Neural progenitor cell (in vitro differentiated cells): ENCODE measurements around the gene PHF2. TPM values are rescaled to one million over a fixed set of nuclear protein-coding genes. Genes with fewer than 3 reads are reported as not detected.

Experiments
- DNase-seq: peaks from one replicate; pipeline ENCODE4 v3.0.0-alpha.2; 2016; ENCODE audit warnings: low spot score
- H2AFZ ChIP-seq: fragments of 200-600 bp; sonication (generic); replicated peaks from 2 replicates; pipeline ENCODE4 v1.6.1; 2016; ENCODE audit warnings: antibody characterized with exemption
- H3F3A ChIP-seq: fragments of 200-600 bp; sonication (generic); 2 replicates; pipeline ENCODE4 v1.6.1; 2016; ENCODE audit warnings: antibody characterized with exemption, low read depth
- H3K27ac ChIP-seq: fragments of 200-600 bp; sonication (generic); 2 replicates; pipeline ENCODE4 v1.5.1; 2016; ENCODE audit warnings: mild to moderate bottlenecking
- H3K27me3 ChIP-seq: fragments of 200-600 bp; sonication (generic); 2 replicates; pipeline ENCODE4 v1.6.1; 2016; ENCODE audit warnings: mild to moderate bottlenecking, moderate library complexity
- H3K36me3 ChIP-seq: fragments of 200-600 bp; sonication (generic); 2 replicates; pipeline ENCODE4 v1.5.1; 2016
- H3K4me1 ChIP-seq: fragments of 200-600 bp; sonication (generic); 2 replicates; pipeline ENCODE4 v1.6.1; 2016; ENCODE audit warnings: mixed run types
- H3K4me2 ChIP-seq: fragments of 200-600 bp; sonication (generic); 2 replicates; pipeline ENCODE4 v1.6.1; 2016
- H3K4me3 ChIP-seq: fragments of 200-600 bp; sonication (generic); 2 replicates; pipeline ENCODE4 v1.5.1; 2016
- H3K79me2 ChIP-seq: fragments of 200-600 bp; sonication (generic); 2 replicates; pipeline ENCODE4 v1.6.1; 2016; ENCODE audit warnings: low read depth
- H3K9ac ChIP-seq: fragments of 200-600 bp; sonication (generic); 2 replicates; pipeline ENCODE4 v1.6.1; 2016
- H3K9me3 ChIP-seq: fragments of 200-600 bp; sonication (generic); 2 replicates; pipeline ENCODE4 v1.5.1; 2016; ENCODE audit warnings: low read depth
- H4K20me1 ChIP-seq: fragments of 200-600 bp; sonication (generic); 2 replicates; pipeline ENCODE4 v1.6.1; 2016; ENCODE audit warnings: low read depth
- H3K27ac Mint-ChIP-seq: 3 replicates; pipeline ENCODE4 v1.8.0; 2021; ENCODE audit warnings: mixed read lengths
- H3K27me3 Mint-ChIP-seq: 2 replicates; pipeline ENCODE4 v1.8.0; 2022; ENCODE audit warnings: low read depth, mild to moderate bottlenecking, inconsistent platforms, moderate library complexity, mixed read lengths; ENCODE audit not compliant: insufficient read depth
- H3K36me3 Mint-ChIP-seq: 3 replicates; pipeline ENCODE4 v1.8.0; 2021; ENCODE audit warnings: mixed read lengths
- H3K4me1 Mint-ChIP-seq: 3 replicates; pipeline ENCODE4 v1.8.0; 2021; ENCODE audit warnings: mixed read lengths
- H3K4me3 Mint-ChIP-seq: 3 replicates; pipeline ENCODE4 v1.8.0; 2021; ENCODE audit warnings: mild to moderate bottlenecking, moderate library complexity, mixed read lengths
- H3K9me3 Mint-ChIP-seq: 3 replicates; pipeline ENCODE4 v1.8.0; 2020; ENCODE audit warnings: mixed read lengths
- CTCF ChIP-seq: fragments of 200-600 bp; sonication (generic); IDR thresholded peaks from 2 replicates; pipeline ENCODE4 v1.5.1; 2017; ENCODE audit warnings: antibody characterized with exemption, mild to moderate bottlenecking
- EZH2 ChIP-seq: fragments of 200-600 bp; sonication (generic); IDR thresholded peaks from 2 replicates; pipeline ENCODE4 v1.6.1; 2017; ENCODE audit warnings: antibody characterized with exemption, mild to moderate bottlenecking, moderate library complexity
- EZH2phosphoT487 ChIP-seq: fragments of 200-600 bp; sonication (generic); IDR thresholded peaks from 2 replicates; pipeline ENCODE4 v1.6.1; 2017; ENCODE audit warnings: antibody characterized with exemption
- total RNA-seq: library from RNA; depleted of rRNA; stranded (reverse); fragments of >200 nt; gene quantifications from 2 replicates; pipeline ENCODE4 v1.2.3, GENCODE V29; 2015; ENCODE audit warnings: low replicate concordance

Gene PHF2
- total RNA-seq, 1 donor from 2014 or later: 17.6 TPM

DNA sequence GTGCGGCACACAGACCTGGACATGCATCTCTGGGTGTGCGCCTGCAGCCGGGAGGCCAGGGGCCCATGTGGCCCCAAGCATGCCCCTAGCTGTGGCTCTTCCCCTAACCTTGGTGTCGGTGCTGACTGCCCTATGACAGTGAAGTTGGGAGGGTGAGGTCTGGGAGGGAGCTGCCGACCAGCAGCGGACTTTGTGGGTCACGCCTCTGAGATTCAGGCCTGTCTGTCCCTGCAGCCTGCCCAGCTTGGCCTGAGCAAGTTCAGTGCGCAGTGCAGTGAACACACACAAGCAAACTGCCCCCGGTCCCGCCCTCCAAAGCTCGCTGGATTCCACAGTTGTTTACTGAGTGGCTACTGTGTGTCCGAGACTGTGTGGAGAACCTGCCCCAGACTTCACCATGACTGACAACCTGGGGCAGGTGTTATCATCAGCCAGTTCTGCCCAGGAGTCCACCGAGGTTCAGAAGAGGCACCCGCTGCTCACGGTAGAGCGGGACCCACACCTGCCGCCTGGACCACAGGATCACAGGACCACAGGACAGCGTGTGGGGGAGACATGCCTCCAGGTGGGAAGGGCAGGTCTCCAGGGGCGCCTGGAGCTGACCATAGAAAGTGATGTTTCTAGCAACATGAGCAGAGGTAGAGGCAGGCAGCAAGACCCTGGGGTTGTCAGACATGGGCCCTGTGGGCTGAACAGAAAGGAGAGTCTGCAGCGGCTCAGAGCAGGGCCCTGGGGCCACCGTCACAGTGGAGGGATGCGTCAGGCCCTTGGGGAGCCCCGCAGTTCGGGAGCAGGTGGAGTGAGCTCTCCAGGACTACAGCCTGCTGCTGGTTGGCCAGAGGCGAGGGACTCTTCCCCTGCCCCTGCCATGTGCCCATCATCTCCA, 105.1 kb downstream of the PHF2 start:
- Histone ChIP-seq H3K27me3 (no peaks in the 10 kb centered on the region), H3F3A (no peaks in the 10 kb centered on the region), H3K4me2 (no peak overlapping the region), H3K4me3 (no peak overlapping the region), H4K20me1 (no peaks in the 10 kb centered on the region), H2AFZ (no peak overlapping the region), H3K9me3 (no peaks in the 10 kb centered on the region), H3K79me2 (no peaks in the 10 kb centered on the region), H3K9ac (no peak overlapping the region), H3K4me1 (peaks cover 5% of the 10 kb centered on the region), H3K27ac (no peak overlapping the region), H3K36me3 (no peaks in the 10 kb centered on the region)
- no peak overlapping the region for H3K4me3 Mint-ChIP-seq
- no peaks in the 10 kb centered on the region for H3K4me1 Mint-ChIP-seq
- peaks cover 2% of the 10 kb centered on the region for H3K27me3 Mint-ChIP-seq
- no peak overlapping the region for H3K27ac Mint-ChIP-seq
- peaks cover 1% of the 10 kb centered on the region for H3K36me3 Mint-ChIP-seq
- no peaks in the 10 kb centered on the region for H3K9me3 Mint-ChIP-seq
- TF ChIP-seq CTCF (no peak), EZH2phosphoT487 (no peak), EZH2 (no peak)
- no peak for DNase-seq

- Histone ChIP-seq H2AFZ (peak overlapping the region; percentile 63), H3K27me3 (no peaks in the 10 kb centered on the region), H3K9me3 (no peaks in the 10 kb centered on the region), H3K4me2 (no peak overlapping the region), H4K20me1 (no peaks in the 10 kb centered on the region), H3F3A (no peaks in the 10 kb centered on the region), H3K4me3 (no peak overlapping the region), H3K27ac (no peak overlapping the region), H3K36me3 (no peaks in the 10 kb centered on the region), H3K4me1 (peaks cover 5% of the 10 kb centered on the region), H3K79me2 (no peaks in the 10 kb centered on the region), H3K9ac (no peak overlapping the region)
- peaks cover 1% of the 10 kb centered on the region for H3K36me3 Mint-ChIP-seq
- H3K27ac Mint-ChIP-seq: peak overlapping the region; percentile 34
- peak; percentile 79 for DNase-seq
- peaks cover 2% of the 10 kb centered on the region for H3K27me3 Mint-ChIP-seq
- H3K4me1 Mint-ChIP-seq: no peaks in the 10 kb centered on the region
- no peak overlapping the region for H3K4me3 Mint-ChIP-seq
- TF ChIP-seq EZH2: no peak
- peak; percentile 90 for TF ChIP-seq CTCF
- TF ChIP-seq EZH2phosphoT487: no peak
- no peaks in the 10 kb centered on the region for H3K9me3 Mint-ChIP-seq
Measured at GRCh38 chr9:93682155-93682968, 106.0 kb downstream of the PHF2 start.

DNA sequence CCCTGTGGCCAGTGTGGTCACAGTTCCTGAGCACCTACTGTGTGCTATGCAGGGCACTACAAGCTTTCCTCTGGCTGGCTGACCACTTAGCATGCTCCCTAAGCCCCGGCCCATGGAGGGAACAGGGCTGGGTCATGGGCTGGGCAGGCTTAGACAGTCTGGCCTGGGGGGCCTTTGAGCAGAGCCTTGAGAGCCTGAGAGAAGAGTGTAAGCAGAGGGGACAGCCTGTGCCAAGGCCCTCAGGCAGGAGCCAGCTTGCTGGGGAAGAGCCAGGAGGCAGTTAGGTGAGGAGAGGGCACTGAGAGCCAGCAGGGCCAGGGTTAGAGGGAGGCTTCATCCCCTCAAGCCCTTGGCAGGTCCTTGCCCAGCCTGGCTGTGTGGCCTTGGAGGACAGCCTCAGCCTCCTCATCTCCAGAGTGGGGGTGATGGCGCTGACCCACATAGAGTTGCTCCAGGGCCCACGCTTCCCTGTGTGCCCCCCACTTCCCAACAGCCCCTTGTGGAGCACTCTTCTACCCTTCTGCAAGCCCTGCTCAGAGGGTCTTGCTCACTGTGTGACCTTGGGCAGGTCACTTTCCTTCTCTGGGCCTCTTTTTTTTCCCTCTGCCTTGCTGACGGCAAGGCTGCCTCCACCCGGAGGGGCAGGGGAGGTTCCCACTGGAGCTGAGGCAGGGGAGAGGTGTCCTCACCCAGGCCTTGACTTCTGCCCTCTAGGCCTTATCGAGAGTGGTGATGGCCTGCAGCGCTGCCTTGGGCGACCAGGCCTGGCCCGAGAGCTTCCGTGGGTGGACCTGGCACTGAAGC, 107.1 kb downstream of the PHF2 start:
- no peaks in the 10 kb centered on the region for H3K79me2 ChIP-seq
- no peaks in the 10 kb centered on the region for H3K36me3 Mint-ChIP-seq
- H3K4me3 Mint-ChIP-seq: no peak overlapping the region

More for the DNA sequence above, 107.1 kb downstream of the PHF2 start:
- no peak overlapping the region for H3K27ac ChIP-seq
- no peak for DNase-seq
- no peak overlapping the region for H3K4me2 ChIP-seq
- Mint-ChIP-seq H3K27me3 (no peaks in the 10 kb centered on the region), H3K27ac (no peak overlapping the region), H3K9me3 (peaks cover 3% of the 10 kb centered on the region), H3K4me1 (no peaks in the 10 kb centered on the region)
- no peak overlapping the region for H3K9ac ChIP-seq
- H4K20me1 ChIP-seq: no peaks in the 10 kb centered on the region
- H3K36me3 ChIP-seq: no peaks in the 10 kb centered on the region
- no peaks in the 10 kb centered on the region for H3K27me3 ChIP-seq
- no peak overlapping the region for H3K4me3 ChIP-seq
- peaks cover under 1% of the 10 kb centered on the region for H3K9me3 ChIP-seq
- no peak overlapping the region for H2AFZ ChIP-seq
- H3F3A ChIP-seq: no peaks in the 10 kb centered on the region
- no peak for TF ChIP-seq EZH2phosphoT487
- no peak for TF ChIP-seq CTCF
- no peak for TF ChIP-seq EZH2
- peaks cover 5% of the 10 kb centered on the region for H3K4me1 ChIP-seq
